NCI-H1092 treated with DMSO at 0.1 percent for 48 hours (cell line): Measurements from ENCODE around the gene MAGEA2B.
"Not testable (repeated sequence)": the region's sequence is repeated elsewhere in the genome, so short reads cannot be mapped to it uniquely, and the experiment has no call there.

Experiments used
- DNase-seq: peaks from one replicate; lab custom pipeline; 2025; lab: John Stamatoyannopoulos, UW

The MAGEA2B gene

DNA sequence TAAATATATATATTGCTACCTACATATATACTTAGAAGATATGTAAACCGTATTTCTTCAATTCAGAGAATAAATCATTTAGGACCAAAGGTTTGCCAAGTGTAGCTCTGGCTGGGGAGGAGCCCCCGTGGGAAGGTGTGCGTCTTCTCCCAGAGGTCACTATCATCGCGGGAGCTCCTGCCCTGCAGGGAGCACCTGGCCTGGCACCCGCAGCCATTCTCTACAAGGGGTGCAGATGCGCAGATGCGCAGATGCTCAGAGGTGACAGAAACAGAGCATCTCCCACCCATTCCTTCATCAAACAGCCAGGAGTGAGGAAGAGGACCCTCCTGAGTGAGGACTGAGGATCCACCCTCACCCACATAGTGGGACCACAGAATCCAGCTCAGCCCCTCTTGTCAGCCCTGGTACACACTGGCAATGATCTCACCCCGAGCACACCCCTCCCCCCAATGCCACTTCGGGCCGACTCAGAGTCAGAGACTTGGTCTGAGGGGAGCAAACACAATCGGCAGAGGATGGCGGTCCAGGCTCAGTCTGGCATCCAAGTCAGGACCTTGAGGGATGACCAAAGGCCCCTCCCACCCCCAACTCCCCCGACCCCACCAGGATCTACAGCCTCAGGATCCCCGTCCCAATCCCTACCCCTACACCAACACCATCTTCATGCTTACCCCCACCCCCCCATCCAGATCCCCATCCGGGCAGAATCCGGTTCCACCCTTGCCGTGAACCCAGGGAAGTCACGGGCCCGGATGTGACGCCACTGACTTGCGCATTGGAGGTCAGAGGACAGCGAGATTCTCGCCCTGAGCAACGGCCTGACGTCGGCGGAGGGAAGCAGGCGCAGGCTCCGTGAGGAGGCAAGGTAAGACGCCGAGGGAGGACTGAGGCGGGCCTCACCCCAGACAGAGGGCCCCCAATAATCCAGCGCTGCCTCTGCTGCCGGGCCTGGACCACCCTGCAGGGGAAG is at the start of gene MAGEA2B:
MAGEA2B (plus strand) TSS at position 814 of the 973 bp plus-strand sequence. CDS start 2,479 bp downstream, outside the sequence.
- not testable (repeated sequence) for DNase-seq

DNA sequence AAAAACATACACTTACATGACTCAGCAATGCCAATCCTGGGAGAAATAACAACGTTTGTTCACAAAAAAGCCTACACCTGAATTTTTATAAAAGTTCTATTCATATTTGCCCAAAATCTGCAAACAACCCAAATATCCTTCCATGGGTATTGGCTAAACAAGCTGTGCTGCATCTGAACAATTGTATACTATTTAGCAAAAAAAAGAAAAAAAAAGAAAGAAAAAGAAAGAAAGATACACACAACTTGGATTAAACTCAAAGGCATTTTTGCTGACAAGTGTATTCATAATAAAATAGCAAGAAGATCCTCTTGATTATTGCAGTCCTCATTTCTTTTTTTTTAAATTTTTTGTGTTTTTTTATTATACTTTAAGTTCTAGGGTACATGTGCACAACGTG is 40.3 kb upstream of the MAGEA2B start:
- DNase-seq = no peak

GRCh38 chrX:152674652-152675051 is 39.8 kb upstream of the MAGEA2B start:
- not testable (repeated sequence) for DNase-seq

- DNase-seq = not testable (repeated sequence)
Measured at GRCh38 chrX:152681012-152681411, 33.4 kb upstream of the MAGEA2B start.

DNA sequence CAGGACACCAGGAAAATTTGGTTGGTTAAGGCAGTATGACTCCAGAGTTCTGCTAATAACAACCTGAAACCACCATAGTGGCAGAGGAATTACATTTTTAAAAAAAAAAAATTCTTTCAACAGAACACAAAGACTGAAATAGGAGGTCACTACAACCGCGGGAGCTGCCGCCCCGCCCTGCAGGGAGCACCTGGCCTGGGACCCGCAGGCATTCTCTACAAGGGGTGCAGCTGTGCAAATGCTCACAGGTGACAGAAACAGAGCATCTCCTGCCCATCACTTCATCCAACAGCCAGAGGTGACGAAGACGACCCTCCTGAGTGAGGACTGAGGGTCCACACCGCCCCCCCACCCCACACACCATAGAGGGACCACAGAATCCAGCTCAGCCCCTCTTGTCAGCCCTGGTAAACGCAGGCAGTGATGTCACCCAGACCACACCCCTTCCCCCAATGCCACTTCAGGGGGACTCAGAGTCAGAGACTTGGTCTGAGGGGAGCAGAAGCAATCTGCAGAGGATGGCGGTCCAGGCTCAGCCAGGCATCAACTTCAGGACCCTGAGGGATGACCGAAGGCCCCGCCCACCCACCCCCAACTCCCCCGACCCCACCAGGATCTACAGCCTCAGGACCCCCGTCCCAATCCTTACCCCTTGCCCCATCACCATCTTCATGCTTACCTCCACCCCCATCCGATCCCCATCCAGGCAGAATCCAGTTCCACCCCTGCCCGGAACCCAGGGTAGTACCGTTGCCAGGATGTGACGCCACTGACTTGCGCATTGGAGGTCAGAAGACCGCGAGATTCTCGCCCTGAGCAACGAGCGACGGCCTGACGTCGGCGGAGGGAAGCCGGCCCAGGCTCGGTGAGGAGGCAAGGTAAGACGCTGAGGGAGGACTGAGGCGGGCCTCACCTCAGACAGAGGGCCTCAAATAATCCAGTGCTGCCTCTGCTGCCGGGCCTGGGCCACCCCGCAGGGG is 16.2 kb upstream of the MAGEA2B start, which contains the start of gene MAGEA3:
MAGEA3 (plus strand) TSS at position 843 of the 980 bp plus-strand sequence. CDS start 2,039 bp downstream, outside the sequence.
- DNase-seq = not testable (repeated sequence)

DNA sequence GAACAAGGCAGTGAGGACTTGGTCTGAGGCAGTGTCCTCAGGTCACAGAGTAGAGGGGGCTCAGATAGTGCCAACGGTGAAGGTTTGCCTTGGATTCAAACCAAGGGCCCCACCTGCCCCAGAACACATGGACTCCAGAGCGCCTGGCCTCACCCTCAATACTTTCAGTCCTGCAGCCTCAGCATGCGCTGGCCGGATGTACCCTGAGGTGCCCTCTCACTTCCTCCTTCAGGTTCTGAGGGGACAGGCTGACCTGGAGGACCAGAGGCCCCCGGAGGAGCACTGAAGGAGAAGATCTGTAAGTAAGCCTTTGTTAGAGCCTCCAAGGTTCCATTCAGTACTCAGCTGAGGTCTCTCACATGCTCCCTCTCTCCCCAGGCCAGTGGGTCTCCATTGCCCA is 14.0 kb upstream of the MAGEA2B start:
- DNase-seq = not testable (repeated sequence)

- not testable (repeated sequence) for DNase-seq
Measured at GRCh38 chrX:152706500-152706899, 7.9 kb upstream of the MAGEA2B start.

DNA sequence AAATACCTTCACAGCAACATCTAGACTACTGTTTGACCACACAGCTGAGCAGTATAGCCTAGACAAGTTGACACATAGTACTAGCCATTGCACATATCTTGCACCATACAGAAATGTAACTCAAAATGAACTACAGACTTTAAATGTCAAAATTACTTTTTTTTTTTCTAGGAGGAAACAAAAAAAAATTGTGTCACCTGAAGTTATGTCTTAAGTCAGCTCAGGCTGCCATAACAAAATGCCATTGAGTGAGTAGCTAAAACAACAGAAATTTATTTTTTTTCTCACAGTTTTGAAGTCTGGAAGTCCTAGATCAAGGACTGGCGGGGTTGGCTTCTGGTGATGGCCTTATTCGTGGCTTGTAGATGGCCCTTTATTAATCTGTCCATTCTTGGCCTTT is 5.3 kb upstream of the MAGEA2B start, which contains the start of gene CSAG2:
CSAG2 (minus strand) TSS at position 101 of the 400 bp plus-strand sequence. CDS start 161 bp downstream, outside the sequence.
- not testable (repeated sequence) for DNase-seq

DNA sequence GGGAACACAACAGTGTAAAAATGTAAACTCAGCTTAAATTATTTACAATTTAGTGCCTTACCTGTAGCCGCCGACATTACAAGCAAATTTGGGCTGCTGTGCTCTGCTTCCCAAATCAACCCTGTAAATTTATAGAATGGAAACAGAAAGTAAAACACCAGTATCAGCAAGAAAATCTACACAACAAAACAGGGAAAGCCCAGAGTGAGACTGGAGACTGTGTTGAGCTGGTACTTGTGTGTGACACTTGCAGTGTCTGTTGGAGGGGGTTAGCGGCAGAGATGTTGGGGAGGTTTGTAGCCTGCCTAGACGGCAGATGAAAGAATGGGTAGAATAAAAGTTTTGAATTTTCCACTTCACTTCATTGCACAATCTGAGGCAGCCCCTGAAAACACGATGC is 1.2 kb upstream of the MAGEA2B start:
- DNase-seq = not testable (repeated sequence)

GRCh38 chrX:152725409-152725808 is 11.0 kb downstream of the MAGEA2B start:
- DNase-seq = no peak

GRCh38 chrX:152733261-152733975 is 19.0 kb downstream of the MAGEA2B start, which contains the start of the genes CSAG1 and MAGEA12:
Gene CSAG1 (minus strand): TSS chrX:152733721. CDS start chrX:152732460, 1,261 bp downstream.
Gene MAGEA12 (plus strand): TSS chrX:152733757. CDS start chrX:152736162, 2,405 bp downstream.
- no peak for DNase-seq

DNA sequence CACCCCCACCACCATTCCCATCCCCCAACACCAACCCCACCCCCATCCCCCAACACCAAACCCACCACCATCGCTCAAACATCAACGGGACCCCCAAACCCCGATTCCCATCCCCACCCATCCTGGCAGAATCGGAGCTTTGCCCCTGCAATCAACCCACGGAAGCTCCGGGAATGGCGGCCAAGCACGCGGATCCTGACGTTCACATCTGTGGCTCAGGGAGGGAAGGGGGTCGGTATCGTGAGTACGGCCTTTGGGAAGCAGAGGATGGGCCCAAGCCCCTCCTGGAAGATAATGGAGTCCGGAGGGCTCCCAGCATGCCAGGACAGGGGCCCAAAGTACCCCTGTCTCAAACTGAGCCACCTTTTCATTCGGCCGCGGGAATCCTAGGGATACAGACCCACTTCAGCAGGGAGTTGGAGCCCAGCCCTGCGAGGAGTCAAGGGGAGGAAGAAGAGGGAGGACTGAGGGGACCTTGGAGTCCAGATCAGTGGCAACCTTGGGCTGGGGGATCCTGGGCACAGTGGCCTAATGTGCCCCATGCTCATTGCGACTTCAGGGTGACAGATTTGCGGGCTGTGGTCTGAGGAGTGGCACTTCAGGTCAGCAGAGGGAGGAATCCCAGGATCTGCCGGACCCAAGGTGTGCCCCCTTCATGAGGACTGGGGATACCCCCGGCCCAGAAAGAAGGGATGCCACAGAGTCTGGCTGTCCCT is 19.9 kb downstream of the MAGEA2B start:
- DNase-seq = not testable (repeated sequence)

DNA sequence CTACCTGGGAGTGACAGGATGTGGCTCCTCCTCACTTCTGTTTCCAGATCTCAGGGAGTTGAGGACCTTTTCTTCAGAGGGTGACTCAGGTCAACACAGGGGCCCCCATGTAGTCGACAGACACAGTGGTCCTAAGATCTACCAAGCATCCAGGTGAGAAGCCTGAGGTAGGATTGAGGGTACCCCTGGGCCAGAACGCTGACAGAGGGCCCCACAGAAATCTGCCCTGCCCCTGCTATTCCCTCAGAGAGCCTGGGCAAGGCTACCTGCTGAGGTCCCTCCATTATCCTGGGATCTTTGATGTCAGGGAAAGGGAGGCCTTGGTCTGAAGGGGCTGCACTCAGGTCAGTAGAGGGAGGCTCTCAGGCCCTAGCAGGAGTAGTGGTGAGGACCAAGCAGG is 20.7 kb downstream of the MAGEA2B start:
- no peak for DNase-seq

DNA sequence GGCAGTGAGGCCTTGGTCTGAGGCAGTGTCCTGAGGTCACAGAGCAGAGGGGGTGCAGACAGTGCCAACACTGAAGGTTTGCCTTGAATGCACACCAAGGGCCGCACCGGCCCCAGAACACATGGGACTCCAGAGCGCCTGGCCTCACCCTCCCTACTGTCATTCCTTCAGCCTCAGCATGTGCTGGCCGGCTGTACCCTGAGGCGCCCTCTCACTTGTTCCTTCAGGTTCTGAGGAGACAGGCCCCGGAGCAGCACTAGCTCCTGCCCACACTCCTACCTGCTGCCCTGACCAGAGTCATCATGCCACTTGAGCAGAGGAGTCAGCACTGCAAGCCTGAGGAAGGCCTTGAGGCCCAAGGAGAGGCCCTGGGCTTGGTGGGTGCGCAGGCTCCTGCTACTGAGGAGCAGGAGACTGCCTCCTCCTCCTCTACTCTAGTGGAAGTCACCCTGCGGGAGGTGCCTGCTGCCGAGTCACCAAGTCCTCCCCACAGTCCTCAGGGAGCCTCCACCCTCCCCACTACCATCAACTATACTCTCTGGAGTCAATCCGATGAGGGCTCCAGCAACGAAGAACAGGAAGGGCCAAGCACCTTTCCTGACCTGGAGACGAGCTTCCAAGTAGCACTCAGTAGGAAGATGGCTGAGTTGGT is 21.6 kb downstream of the MAGEA2B start:
- DNase-seq = no peak

DNA sequence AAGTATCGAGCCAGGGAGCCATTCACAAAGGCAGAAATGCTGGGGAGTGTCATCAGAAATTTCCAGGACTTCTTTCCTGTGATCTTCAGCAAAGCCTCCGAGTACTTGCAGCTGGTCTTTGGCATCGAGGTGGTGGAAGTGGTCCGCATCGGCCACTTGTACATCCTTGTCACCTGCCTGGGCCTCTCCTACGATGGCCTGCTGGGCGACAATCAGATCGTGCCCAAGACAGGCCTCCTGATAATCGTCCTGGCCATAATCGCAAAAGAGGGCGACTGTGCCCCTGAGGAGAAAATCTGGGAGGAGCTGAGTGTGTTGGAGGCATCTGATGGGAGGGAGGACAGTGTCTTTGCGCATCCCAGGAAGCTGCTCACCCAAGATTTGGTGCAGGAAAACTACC is 22.1 kb downstream of the MAGEA2B start:
- not testable (repeated sequence) for DNase-seq

GRCh38 chrX:152738560-152738959 is 24.1 kb downstream of the MAGEA2B start:
- no peak for DNase-seq

DNA sequence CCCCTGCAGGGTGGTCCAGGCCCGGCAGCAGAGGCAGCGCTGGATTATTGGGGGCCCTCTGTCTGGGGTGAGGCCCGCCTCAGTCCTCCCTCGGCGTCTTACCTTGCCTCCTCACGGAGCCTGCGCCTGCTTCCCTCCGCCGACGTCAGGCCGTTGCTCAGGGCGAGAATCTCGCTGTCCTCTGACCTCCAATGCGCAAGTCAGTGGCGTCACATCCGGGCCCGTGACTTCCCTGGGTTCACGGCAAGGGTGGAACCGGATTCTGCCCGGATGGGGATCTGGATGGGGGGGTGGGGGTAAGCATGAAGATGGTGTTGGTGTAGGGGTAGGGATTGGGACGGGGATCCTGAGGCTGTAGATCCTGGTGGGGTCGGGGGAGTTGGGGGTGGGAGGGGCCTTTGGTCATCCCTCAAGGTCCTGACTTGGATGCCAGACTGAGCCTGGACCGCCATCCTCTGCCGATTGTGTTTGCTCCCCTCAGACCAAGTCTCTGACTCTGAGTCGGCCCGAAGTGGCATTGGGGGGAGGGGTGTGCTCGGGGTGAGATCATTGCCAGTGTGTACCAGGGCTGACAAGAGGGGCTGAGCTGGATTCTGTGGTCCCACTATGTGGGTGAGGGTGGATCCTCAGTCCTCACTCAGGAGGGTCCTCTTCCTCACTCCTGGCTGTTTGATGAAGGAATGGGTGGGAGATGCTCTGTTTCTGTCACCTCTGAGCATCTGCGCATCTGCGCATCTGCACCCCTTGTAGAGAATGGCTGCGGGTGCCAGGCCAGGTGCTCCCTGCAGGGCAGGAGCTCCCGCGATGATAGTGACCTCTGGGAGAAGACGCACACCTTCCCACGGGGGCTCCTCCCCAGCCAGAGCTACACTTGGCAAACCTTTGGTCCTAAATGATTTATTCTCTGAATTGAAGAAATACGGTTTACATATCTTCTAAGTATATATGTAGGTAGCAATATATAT is 39.5 kb downstream of the MAGEA2B start, which contains the start of gene MAGEA2:
MAGEA2 (minus strand) TSS at position 157 of the 965 bp plus-strand sequence. CDS start 2,479 bp downstream, outside the sequence.
- not testable (repeated sequence) for DNase-seq

DNA sequence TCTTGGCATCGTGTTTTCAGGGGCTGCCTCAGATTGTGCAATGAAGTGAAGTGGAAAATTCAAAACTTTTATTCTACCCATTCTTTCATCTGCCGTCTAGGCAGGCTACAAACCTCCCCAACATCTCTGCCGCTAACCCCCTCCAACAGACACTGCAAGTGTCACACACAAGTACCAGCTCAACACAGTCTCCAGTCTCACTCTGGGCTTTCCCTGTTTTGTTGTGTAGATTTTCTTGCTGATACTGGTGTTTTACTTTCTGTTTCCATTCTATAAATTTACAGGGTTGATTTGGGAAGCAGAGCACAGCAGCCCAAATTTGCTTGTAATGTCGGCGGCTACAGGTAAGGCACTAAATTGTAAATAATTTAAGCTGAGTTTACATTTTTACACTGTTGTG is 40.4 kb downstream of the MAGEA2B start:
- DNase-seq = not testable (repeated sequence)
